GM12891 (cell line): Measurements from ENCODE around the gene ANO5.

Experiments
- POLR2A ChIP-seq: IDR thresholded peaks from 2 replicates; pipeline ENCODE4 v1.6.1; 2011; ENCODE audit warnings: low read depth, low read length, control low read depth
- TAF1 ChIP-seq: IDR thresholded peaks from 2 replicates; pipeline ENCODE4 v1.6.1; 2011; ENCODE audit warnings: low read depth, low read length, control low read depth

- TF ChIP-seq POLR2A: no peak
- no peak for TF ChIP-seq TAF1
These were observed 1.9 kb upstream of the ANO5 start for GRCh38 chr11:22190827-22191463.
